ENCODE data around the gene CDH2.

The CDH2 gene

DNA sequence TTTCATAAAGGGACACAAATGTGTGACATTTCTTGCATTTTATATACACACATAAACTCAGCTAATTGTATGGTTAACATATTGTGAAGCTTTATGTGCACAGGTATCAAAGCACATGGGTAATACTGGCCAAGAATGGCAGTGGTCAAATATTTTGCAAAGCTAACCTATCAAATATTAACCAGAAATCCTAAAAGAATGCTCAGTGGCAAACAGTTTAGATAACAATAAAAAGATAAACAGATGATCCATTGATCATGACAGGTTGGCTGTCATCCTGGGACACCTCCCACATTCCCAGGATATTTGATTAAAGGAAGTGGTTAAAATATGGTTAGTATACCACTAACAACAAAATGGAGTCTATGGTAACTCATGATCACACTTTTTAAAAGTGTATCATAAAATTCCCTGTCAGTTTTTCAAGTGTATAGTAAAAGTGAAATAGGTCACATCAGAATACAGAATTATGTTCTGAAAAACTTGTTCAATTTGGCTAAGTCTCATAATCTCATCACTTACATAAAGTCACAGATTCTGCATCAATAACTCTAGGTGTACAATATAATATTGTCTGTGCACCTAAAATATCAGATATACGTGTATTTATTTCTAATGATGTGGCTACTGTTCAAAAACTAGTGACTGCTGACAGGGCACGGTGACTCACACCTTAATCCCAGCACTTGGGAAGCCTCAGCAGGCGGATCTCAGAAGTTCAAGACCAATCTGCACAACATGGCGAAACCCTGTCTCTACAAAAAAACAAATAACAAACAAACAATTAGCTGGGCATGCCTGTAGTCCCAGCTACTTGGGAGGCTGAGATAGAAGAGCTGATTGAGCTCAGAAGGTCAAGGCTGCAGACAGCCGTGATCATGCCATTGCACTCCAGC lies 48.9 kb downstream of the CDH2 start:
- DNase-seq (ENCODE audit: extremely low read depth in 1 of 2, low read depth in 1 of 2) = no peak

DNA sequence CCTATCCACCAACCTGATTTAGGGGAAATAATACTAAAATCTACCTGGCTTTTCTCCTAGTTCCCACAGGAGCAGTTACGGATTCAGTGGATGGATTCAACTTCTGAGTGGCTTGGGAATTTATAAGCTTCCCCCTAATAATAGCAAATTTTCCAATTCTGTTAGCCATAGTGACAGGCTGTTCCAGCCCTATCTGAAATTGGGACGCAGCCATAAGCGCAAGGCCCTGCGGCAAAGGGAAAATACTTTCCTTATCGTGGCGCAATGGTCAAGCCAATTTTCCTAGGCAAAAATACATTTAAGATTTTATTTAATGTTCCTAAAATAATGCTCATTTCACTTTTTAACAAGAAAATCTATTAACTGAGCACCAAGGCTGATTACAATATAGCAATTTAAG lies 49.7 kb downstream of the CDH2 start:
- no peak for DNase-seq (ENCODE audit: extremely low read depth in 1 of 2, low read depth in 1 of 2)

DNA sequence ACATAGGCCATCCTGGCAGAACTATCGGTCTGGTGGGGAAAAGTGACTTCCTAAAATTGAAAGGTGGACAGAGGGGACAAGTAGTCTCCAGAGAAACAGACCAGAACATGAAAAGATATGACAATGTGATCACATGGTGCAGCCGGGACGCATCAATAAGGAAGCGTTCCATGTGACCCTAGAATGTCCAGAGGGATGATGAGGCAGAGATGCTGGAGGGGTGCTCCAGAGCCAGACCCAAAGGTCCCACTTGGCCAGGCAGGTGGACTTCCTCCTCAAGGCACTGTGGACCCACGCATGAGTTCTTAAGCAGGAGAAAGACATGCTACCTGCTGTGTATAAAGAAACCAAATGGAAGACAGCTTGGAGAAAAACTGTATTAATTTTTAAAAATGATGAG lies 50.2 kb downstream of the CDH2 start:
- DNase-seq (ENCODE audit: extremely low read depth in 1 of 2, low read depth in 1 of 2) = no peak

DNA sequence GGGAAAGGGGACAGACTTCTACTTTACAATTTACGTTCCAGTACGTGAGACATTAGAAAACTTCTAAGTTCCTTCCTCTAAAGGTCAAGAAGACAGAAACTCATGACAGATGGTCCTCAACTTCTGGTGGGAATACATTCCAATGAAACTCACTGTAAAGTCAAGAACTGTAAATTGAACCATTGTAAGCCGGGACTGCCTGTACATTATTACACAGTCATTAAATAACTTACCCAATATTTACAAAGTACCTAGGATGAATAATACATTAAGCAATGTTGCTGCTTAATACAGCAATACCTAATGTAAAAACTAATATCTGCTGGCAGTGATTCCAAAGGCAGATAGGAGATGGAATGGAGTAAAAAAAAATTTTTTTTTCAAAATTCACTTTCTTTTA lies 51.9 kb downstream of the CDH2 start:
- DNase-seq (ENCODE audit: extremely low read depth in 1 of 2, low read depth in 1 of 2) = no peak

DNA sequence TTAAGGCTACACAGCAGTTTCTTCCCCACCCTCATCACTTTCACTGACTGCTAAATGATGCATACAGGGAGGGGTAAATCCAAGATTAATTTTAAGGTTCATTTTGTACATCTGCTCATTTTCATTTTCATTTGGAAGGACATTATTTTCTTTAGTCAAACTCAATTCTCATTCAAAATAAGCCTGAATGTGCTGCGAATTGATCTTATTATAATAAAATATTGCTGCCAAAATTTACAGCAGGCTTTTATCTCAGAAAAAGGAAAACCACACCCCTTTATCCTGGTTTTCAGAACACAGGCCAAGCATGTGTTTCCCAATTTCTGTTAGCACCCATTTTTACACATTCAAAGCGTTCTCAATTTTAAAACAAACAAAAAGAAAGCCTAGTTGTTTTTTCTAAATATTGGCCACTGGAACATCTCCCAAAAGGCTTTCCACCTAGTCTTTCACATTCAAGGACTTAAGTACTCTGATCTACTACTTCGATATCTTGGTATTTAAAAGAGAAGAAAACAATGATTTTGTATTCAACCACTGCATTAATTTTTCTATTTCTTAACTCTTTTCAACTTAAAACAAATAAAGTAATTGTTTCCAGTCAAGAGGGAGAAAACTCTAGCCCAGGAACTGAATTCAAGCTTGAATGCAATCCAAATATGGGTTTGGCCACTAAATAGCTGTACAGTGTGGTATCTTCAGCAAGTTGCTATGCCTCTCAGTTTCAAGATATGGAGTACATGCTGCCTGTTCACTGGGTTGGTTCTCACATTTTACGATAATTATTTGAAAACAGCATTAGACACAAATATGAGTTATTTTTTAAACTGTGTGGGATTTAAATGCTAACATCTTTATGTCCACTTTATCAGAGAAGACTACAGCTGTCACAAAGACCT lies 52.5 kb downstream of the CDH2 start:
- DNase-seq (ENCODE audit: extremely low read depth in 1 of 2, low read depth in 1 of 2) = no peak

DNA sequence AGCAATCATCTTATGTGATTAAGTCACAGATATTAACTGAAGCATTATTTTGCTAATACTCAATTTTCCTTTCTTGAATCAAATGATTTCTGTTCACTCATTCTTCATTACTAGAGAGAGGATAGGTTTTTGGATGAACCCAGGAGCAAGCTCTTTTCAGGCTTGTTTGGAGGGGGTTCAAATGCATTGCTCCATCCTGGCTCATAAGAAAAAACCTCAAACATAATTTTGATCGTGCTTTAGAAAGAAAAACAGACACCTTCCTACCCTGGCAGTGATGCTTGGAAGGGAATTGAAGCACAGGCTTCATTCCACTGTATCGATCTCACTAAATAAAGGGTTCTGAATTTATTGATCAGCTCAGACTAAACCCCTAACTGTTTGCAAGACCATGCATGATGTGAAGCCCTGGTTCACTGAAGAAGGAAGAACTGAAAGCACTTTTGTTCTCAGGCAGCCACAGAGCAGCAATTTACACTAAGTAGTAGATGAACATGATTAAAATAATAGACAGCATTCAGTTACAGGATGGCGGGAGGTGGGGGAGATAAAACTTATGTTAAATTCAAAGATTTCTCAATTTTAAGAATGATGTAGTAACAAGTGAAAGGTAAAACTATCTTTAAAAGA lies 53.4 kb downstream of the CDH2 start:
- DNase-seq (ENCODE audit: extremely low read depth in 1 of 2, low read depth in 1 of 2) = no peak

DNA sequence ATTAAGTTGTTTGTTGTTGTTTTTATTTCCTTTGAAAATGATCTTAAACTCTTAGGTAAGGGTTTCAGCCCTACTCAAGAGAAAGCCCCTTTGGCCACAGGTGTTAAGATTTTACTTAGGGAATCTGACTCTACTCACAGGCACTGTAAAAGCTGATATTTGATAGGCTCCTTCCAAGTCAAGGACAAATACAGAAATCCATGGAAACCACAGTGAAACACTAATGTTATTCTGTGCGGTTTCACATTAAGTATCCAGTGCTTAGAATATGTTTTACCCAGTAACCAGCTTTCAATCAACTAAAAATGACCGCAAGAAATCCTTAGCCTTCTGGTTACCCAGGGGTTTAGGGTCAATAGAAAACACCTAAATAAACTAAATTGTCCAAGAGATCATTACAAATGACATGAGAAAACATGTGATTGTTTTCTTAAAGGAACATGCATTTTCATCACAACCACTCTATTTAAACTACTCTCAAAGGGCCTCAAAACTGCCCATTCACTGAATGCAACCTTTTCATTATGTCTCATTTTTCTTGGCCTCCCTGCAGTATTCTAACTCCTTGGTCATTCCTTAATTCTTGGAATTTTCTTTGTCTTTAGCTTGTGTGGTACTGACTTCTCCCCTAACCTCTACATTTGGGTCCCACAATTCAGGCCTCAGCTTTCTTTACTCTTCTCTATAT lies 56.0 kb downstream of the CDH2 start:
- no peak for DNase-seq (ENCODE audit: extremely low read depth in 1 of 2, low read depth in 1 of 2)

DNA sequence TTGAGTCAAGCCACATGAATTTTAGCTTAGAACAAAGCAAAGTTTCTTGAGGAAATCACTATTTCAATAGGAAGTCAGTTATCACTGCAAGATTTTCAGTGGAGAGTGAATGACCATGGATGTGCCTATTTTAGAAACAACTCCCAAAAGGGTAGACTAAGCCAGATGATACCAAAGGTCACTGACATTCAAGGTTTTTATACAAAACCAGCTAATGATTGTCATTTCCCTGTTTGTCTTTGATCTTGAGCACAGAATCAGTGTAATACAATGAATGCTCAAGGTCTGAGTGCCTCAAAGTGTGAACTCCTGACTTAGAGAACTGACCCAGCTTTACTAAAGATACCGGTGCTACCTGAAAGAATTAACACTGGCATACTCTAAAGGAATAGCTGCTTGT lies 60.5 kb downstream of the CDH2 start:
- no peak for DNase-seq (ENCODE audit: extremely low read depth in 1 of 2, low read depth in 1 of 2)

DNA sequence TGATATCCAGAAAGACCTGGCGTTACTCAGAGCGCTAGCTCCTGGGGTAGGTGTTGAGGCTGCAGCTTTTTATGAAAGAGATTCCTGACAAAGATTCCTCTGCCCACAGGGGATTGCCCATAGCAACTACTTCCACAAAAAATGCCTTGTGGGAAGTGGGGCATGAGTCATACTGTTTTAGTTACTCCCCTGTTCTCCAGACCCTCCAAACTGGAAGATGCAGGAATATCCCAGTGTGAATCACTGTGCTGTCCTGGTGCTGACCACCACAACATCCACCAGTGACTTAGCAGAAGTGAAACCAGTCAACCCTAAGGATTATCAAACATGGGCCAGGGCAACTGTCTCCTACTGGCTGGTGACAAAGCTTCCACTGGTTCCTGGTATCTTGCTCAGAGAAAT lies 61.8 kb downstream of the CDH2 start:
- DNase-seq (ENCODE audit: extremely low read depth in 1 of 2, low read depth in 1 of 2) = no peak

DNA sequence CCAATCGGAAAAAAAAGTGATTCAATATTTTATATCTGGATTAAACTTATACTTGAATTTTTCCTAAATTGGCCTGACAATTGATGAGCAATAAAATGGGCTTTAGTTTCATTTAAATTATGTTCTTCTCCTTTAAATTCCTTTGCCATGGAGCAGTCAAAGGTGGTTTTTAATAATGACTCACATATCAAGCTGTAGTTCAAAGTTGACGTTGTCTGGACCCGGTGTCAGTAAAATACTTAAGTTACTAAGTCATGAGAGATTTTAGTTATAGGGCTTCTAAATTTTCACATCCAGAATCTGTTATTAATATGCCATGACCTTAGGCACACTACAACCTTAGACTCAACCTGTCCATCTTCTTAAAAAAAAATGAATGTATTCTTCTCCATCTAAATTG lies 62.5 kb downstream of the CDH2 start:
- no peak for DNase-seq (ENCODE audit: extremely low read depth in 1 of 2, low read depth in 1 of 2)

DNA sequence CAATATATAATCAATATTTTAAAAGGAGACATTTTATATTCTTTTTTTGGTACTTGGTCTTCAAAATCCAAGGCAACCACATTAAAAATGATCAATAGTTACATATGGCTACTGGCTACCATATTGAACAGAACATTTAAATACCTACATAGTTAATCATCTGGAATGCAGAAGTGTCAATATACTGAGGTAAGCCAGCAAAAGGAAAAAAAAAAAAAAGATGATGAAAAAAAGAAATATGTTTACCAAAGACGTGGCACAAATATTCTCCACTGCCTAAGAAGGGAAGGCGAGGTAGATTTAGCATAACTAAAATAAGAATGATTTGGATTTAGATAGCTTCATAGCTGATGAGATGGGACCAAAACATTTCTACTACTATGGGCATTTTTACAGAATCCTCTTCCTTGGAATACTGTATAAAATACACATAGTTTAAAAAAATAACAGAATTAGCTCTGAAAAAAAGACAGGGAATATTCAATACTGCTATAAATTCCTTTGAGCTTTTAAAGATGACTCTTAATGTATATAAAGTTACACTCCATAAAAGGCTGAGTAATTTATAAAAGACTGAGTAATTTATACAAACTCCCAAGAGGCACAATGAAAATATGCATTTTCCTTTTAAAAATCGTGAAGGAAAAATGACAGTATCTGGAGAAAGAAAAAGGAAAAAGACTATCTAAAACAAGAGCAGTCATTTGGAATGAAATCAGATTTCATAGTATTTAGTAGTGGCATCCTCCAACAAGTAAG lies 63.5 kb downstream of the CDH2 start:
- no peak for DNase-seq (ENCODE audit: extremely low read depth in 1 of 2, low read depth in 1 of 2)

DNA sequence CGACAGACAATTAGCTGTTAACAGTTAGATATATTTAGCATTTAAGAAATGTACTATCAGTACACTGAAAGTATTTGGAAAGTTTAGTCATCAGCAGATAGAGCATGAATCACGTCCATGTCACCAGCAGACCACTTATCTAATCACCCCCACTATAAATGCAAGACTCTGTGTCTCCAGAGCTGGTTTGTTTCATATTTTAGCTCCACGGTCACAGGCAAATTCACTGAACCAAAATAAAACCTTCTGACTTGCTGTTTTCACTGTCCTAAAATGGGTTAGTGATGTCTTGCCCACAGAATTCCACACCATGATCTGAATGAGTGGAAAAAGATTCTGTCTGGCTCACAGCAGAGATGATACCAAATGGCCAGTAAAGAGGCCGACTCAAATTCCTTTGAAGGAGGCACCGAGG lies 64.9 kb downstream of the CDH2 start:
- DNase-seq (ENCODE audit: extremely low read depth in 1 of 2, low read depth in 1 of 2) = no peak

DNA sequence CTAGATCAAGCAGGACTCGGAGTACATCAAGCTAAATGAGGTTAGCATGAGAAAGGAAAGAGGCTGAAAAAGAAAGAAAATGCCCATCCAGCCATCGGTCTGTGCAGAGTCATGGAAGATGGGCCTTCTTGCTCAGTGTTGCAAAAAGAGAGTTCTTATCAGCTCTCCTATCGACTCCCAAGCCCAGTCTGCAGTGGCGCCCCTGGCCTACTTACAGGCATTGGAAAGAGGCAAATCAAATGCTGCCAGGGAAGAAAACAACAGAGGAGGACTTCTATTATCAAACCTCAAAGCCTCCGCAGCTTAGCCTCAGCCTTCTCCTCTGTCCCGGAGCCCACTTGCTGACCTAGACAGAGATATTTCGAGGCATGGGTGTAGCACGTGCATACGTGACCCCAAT lies 66.0 kb downstream of the CDH2 start:
- DNase-seq (ENCODE audit: extremely low read depth in 1 of 2, low read depth in 1 of 2) = no peak

DNA sequence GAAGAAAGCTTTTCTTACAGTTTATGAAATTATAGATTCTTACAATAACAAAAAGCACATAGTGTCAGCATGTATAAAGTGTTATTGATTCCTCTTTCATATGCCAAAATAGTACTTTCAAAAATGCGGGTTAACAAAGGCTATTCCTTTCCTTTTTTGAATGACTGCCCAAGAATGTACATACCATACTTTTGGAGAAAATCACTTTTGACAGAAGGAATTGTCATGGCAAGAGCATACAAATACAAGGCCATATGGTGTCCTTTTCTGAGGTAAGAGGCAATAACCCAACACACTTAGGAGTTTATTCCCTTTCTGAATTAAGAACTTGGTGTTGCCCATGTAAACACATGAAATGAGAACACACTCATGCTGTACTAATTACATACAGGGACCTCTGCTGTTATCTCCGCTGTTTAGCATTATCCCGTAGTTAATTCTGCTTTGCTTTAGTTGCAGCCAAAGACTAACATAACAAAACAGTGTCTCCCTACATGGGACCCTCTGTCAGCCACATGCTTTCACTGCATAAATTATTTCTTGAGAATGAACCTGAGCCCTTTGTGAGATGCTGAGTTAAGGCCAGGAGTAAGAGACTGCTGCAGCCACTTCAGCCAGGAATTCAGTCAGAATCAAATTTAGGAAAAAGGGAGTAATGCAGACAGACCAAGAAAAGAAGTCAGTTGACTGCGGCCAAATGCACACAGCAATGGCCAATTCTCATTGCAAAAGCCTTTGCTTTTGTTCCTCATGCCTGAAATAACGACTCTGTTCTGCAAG lies 67.0 kb downstream of the CDH2 start:
- DNase-seq (ENCODE audit: extremely low read depth in 1 of 2, low read depth in 1 of 2) = no peak

DNA sequence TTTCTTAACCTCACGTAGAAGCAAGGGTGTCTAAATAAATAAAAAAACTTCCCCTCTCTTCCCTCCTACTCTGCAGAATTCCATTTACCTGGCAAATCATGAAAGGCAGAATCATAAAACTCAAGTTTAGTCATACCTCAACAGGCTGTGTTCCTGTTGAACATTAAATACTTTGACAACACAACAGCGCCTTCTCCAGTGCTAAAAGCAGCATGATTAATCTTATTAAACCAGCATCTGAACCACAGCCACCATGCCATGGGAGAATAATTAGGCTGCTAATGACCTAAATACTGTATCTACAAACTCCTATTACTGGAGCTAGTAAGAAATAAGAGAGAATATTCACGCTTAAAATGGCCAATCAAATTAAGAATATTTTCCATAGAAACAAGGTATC lies 68.1 kb downstream of the CDH2 start:
- DNase-seq (ENCODE audit: extremely low read depth in 1 of 2, low read depth in 1 of 2) = no peak

DNA sequence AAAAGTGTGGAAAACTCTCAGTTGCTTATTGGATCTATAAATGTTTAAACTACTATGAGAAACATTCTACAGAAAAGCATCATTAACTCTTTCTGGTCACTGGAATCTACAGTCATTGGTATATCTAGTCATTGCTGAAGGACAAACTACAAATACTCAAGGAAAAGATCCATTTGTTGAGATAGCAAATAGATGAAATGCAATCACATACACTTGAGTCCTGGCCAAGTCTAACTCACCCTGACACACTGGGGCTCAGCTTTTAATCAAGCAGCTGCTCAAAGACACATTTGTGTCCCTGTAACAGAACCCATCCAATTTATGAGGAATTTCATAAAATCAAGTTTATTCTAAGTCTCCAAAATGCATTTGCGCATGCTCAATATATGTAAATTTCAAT lies 68.7 kb downstream of the CDH2 start:
- DNase-seq (ENCODE audit: extremely low read depth in 1 of 2, low read depth in 1 of 2) = no peak

DNA sequence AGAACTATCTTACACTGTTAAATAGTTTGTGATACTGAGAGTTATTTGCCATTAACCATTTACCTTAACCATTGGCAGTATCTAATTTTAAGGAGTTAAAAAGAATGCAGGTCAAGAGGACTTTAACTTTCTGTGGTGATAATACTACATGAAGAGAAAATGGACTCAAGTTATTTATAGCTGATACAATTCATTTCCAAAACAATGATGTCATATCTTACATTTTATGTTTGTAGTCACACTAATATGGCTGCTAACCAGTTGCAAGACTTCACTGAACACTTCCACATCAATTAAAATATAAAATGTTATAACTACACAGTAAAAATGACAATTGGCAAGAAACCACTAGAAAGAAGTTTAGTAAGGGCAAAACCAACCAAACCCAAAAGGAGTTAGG lies 77.7 kb downstream of the CDH2 start:
- no peak for DNase-seq (ENCODE audit: extremely low read depth in 1 of 2, low read depth in 1 of 2)

DNA sequence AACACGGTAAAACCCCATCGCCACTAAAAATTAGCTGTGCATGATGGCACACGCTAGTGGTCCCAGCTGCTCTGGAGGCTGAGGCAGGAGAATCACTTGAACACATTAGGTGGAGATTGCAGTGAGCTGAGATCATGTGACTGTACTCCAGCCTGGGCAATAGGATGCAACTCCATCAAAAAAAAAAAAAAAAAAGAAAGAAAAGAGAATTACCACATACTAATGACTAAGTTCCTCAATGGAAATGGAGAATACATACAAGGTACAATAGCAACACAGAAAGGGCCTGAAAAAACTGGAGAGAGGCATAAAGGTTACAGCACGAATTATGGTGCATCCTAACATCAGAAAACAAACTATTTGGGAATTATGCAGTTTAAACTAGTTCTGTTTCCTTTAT lies 81.3 kb downstream of the CDH2 start:
- no peak for DNase-seq (ENCODE audit: extremely low read depth in 1 of 2, low read depth in 1 of 2)

DNA sequence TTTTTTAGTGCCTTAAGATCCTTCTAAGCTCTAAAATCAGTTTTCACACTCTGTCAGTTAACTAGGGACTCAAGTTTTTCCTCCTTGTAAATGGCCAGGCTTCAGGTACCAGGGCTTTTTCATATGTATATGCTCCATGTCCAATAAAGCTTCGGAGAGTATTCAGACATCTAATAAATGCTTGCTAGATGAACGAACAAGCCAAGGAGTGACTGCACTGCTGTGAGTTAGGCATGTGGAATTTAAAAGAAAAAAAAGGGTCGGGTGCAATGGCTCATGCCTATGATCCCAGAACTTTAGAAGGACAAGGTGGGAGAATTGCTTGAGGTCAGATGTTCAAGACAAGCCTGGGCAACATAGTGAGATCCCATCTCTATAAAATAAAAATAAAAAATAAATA lies 81.9 kb downstream of the CDH2 start:
- DNase-seq (ENCODE audit: extremely low read depth in 1 of 2, low read depth in 1 of 2) = no peak

DNA sequence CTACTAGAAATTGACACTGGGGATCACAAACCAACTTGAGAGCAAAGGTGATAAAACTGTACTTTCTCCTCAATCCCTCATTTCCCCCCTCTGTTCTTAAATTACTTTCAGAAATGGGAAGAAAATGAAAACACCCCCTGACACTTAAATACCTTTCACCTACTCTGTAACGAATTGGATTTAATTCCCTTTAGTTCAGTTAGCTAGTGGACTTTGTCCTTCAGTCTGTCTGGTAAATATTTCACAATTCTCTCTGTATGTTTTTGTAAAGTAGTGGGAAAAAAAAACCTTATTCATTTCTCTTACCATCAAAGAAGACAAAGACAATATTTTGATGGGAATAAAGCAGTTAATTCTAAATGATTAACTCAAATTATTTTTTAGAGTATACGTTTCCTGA lies 85.7 kb downstream of the CDH2 start:
- no peak for DNase-seq (ENCODE audit: extremely low read depth in 1 of 2, low read depth in 1 of 2)
